Stimulated activated CD8-positive, alpha-beta memory T cell treated with anti-CD3 and anti-CD28 coated beads, Interleukin-4, amount 100 ng/mL, for 1 hour (primary cell): Measurements from ENCODE around the gene INSIG1.

ENCODE experiments used
- DNase-seq, 2 donors: peaks; one replicate each; pipeline ENCODE4 v3.0.0-alpha.2; 2020; ENCODE audit warnings: low read depth in 2 of 2, low spot score in 1 of 2

INSIG1 gene

GRCh38 chr7:155346285-155346684, 48.6 kb downstream of the INSIG1 start:
- DNase-seq, result no peak

GRCh38 chr7:155348806-155349205, 51.1 kb downstream of the INSIG1 start:
- no peak for DNase-seq

- no peak for DNase-seq
Observed at GRCh38 chr7:155349601-155350331, 52.1 kb downstream of the INSIG1 start.

GRCh38 chr7:155351120-155351870, 53.6 kb downstream of the INSIG1 start:
- no peak for DNase-seq

GRCh38 chr7:155352076-155352752, 54.5 kb downstream of the INSIG1 start:
- no peak for DNase-seq

GRCh38 chr7:155352753-155353115, 55.1 kb downstream of the INSIG1 start:
- DNase-seq, result no peak

GRCh38 chr7:155353256-155353897, 55.7 kb downstream of the INSIG1 start:
- DNase-seq, result no peak

GRCh38 chr7:155354371-155355048, 56.8 kb downstream of the INSIG1 start:
- no peak for DNase-seq

- DNase-seq, result no peak
Observed at GRCh38 chr7:155355176-155355575, 57.5 kb downstream of the INSIG1 start.

- DNase-seq, result no peak
Observed at GRCh38 chr7:155355745-155356144, 58.1 kb downstream of the INSIG1 start.

- DNase-seq, result no peak
Observed at GRCh38 chr7:155356323-155357105, 58.8 kb downstream of the INSIG1 start.

GRCh38 chr7:155357573-155358041, 59.9 kb downstream of the INSIG1 start:
- DNase-seq, result no peak

GRCh38 chr7:155358066-155358947, 60.6 kb downstream of the INSIG1 start:
- DNase-seq, result no peak

GRCh38 chr7:155358948-155359712, 61.5 kb downstream of the INSIG1 start:
- no peak for DNase-seq
